ENCODE data around the gene PROZ. TPM values are rescaled to one million over a fixed set of nuclear protein-coding genes. Genes with fewer than 3 reads are reported as not detected.
"Not testable (repeated sequence)": the region's sequence is repeated elsewhere in the genome, so short reads cannot be mapped to it uniquely, and the experiment has no call there.

Gene PROZ
- total RNA-seq, 1 donor from 2014 or later, result not detected

DNA sequence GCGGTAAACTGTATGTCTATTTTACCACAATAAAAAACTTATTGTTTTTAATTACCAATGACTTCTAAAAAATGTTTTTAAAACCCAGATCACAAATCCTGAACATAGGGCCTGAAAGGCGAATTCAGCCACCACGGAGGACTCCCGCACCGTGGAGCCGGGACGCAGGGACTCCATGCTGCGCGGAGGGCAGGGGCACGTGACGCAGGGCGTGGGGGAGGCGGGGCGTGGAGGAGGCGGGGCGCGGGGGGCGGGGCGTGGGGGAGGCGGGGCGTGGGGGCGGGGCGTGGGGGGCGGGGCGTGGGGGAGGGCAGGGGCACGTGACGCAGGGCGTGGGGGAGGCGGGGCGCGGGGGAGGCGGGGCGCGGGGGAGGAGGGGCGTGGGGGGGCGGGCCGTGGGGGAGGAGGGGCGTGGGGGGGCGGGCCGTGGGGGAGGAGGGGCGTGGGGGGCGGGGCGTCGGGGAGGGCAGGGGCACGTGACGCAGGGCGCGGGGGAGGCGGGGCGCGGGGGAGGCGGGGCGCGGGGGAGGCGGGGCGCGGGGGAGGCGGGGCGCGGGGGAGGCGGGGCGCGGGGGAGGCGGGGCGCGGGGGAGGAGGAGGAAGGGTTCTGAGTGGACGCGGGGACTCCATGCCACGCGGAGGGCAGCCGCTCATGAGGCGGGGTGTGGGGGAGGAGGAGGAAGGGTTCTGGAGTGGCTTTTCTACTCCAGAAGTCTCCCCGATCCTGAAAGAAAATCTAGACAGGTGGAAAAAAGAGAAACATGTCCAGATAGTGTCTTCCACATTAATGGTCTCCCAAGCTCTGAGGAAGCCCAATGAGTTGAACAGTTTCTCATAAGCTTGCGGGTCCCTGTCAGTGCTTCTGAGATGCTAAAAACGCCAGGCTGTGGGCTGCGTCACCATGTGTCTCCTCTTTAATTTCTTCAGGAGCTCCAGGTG lies 4.4 kb upstream of the PROZ start:
- peak; percentile 72 for DNase-seq (ENCODE audit: low read depth)

DNA sequence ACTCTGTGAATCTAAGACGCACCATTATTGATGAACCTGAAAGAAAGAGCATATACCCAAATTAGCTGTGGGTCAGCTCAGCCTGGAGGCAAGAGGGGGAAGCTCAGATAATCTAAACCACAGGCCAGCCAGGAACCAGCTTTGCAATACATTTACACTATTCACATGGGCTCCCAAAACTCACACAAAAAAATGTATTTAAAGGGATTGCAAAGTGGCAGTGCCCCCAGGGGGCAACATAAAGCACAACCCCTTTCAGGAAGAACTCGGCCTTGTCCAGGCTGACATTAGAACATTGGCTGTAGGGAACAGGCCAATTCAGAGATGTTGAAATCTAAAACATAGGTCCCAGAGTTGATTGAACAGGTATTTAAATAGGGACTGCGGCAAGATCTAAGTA lies 3.2 kb upstream of the PROZ start:
- no peak for DNase-seq (ENCODE audit: low read depth)

DNA sequence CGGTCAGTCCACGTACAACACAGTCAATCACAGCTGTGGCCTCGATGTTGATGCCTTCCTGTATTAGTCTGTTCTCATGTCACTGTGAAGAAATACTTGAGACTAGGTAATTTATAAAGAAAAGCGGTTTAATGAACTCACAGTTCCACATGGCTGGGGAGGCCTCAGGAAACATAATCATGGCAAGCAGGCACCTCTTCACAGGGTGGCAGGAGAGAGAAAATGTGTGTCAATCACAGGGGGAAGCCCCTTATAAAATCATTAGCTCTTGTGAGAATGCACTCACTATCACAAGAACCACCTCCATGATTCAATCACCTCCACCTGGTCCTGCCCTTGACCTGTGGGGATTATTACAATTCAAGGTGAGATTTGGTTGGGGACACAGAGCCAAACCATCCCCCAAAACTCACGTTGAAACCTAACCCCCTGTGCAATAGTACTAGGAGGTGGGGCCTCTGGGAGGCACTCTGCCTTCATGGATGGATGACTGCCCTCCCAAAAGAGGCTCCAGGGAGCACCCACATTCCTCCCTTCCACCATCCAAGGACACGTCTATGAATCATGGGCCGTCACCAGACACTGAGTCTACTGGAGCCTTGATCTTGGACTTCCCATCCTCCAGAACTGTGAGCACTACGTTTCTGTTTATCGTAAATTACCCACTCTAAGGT lies 2.3 kb upstream of the PROZ start:
- DNase-seq (ENCODE audit: low read depth), result no peak

DNA sequence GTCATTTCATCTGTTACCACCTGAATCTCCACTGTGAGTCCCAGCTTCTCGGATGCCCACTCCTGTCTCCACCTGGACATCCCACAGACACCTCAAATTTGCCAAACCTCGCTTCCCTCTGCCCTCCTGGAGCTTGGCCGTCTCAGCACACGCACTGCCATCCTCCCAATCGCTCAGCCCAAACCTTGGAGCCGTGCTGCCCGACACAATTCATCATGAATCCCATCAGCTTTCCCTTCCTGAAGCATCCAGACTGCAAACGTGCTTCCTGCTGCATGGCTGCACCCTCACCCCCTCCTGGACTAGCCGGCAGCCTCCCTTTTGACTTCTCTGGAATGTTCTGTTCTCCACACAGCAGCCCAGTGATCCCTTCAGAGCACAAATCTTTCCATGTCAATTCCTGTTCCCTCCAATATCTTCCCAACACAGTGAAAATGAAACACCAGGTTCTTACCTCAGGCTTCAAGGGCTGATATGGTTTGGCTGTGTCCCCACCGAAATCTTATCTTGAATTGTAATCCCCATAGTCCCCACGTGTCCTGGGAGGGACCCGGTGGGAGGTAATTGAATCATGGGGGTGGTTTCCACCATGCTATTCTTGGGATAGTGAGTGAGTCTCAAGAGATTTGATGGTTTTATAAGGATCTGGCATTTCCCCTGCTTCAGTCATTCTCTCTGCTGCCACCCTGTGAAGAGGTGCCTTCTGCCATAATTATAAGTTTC lies 1.1 kb upstream of the PROZ start:
- DNase-seq (ENCODE audit: low read depth), result no peak

DNA sequence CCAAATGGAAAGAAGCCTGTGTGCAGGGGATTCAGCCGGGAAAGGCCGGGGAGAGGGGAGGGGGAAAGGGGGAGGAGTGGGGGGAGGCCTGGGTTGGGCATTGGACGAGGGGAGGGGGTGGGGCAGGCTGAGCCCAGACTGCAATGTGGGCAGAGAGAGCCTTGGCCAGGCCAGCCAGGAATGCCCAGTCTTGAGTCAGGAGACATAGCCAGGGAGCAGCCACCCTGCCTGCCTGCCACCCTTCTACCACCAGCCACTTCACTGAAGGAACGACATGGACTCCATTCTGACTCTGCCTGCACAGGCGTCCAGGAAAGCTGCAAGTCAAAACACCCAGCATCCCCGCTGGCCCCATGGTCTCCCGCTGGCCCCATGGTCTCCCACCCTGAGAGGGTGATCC lies 498 bp downstream of the PROZ start:
- DNase-seq (ENCODE audit: low read depth), result no peak

DNA sequence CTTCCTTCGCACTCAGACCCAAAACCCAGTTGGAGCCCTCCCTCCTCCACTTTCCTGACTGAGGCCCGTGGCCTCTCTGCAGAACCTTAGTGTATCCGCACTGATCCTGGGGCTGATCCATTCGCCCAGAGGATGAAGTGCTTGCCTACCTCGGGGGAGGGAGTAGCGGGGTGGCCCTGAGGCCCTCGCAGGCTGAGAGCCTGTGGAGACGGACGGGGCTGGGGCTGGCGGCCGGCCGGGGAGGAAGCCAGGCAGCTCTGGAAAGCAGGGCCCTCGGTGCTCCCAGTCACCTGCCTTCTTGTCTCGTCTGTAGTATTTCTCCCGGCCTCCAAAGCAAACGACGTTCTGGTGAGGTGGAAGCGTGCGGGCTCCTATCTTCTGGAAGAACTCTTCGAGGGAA lies 1.3 kb downstream of the PROZ start:
- DNase-seq (ENCODE audit: low read depth), result no peak

GRCh38 chr13:113160983-113161382 lies 2.5 kb downstream of the PROZ start:
- DNase-seq (ENCODE audit: low read depth), result no peak

GRCh38 chr13:113161433-113161832 lies 3.0 kb downstream of the PROZ start:
- no peak for DNase-seq (ENCODE audit: low read depth)

DNA sequence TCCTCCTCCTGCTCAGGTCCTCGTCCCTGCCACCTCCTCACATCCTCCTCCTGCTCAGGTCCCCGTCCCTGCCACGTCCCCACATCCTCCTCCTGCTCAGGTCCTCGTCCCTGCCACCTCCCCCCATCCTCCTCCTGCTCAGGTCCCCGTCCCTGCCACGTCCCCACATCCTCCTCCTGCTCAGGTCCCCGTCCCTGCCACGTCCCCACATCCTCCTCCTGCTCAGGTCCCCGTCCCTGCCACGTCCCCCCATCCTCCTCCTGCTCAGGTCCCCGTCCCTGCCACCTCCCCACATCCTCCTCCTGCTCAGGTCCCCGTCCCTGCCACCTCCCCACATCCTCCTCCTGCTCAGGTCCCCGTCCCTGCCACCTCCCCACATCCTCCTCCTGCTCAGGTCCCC lies 3.5 kb downstream of the PROZ start:
- not testable (repeated sequence) for DNase-seq (ENCODE audit: low read depth)

DNA sequence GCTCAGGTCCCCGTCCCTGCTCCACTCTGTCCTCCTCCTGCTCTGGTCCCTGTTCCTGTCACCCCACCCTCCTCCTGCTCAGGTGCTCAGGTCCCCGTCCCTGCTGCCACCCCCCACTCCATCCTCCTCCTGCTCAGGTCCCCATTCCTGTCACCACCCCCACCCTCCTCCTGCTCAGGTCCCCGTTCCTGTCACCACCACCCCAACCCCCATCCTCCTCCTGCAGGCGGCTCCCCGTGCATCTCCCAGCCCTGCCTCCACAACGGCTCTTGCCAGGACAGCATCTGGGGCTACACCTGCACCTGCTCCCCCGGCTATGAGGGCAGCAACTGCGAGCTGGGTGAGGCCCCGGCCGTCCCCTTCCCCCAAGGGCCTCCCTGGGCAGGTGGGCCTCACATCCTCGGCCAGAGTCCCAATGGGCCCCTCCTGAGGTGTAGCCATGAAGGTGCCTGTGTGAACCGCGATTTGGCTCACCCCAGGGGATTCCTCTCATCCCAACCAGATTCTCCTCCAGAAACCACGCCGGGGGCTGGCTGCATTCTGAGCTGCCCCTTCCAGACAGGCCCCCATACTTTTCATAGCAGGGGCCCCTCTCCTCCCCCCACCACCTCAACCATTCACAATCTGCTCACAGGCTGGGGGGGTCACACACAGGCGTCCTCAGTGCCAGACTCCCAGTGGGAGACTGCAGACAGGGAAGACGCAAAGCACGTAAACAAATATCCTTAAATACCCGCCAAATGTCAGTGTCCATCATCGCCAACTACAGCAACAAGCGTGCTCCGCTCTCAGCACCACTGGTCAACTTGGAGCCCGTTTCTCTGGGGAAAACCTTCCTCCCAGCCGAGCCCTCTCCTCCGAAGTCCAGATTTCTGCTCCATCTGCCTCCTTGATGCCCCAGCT lies 4.6 kb downstream of the PROZ start:
- DNase-seq (ENCODE audit: low read depth), result peak; percentile 68

DNA sequence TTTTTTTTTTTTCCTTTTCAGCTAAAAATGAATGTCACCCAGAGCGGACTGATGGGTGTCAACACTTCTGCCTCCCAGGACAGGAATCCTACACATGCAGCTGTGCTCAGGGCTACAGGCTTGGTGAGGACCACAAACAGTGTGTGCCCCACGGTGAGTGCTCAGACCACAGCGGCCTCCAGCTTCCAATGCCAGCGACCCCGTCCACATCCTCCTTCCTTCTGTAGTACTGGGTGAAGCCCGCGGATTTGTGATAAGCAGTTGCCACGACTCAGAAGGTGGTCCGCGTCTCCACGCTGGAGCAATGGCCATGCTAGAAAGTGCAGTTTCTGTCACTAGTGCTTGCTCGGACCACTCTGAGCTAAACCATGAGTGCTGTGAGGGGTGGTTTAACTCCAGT lies 6.0 kb downstream of the PROZ start:
- no peak for DNase-seq (ENCODE audit: low read depth)

DNA sequence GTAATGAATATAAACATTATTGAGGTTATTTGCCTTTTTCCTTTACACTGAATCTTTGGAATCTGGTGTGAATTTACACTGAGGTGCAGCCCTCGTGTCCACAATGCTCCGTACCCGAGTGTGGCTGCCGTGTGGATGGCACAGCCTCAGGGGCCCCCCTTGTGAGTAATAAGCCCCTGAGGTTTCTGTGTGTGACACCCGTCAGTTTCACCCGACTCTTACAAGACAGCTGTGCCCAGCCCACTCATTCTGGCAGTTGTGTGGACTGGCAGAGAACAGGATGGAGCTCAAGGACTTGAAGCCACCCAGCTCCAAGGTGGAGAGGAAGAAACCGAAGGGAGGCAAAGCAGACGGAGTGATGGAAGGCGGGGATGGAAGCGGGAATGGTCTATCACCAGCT lies 7.8 kb downstream of the PROZ start:
- peak; percentile 34 for DNase-seq (ENCODE audit: low read depth)

DNA sequence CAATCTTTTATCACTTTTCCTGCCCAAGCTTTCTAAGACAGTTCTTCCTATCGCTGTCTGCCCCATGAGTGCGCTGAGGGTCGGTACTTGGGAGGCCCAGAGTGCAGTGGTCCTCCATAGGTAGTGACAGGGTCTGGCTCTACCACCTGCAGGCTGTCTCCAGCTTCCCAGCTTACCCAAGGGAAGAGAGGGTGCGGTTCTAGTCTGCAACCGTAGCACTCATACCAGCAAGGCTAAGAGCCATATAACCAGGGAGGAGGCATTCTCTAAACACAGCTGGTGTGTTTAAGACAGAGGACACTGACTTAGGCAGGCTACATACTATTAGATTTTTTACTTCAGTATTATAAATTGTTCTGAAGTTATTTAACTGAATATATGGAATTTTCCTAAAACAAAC lies 8.2 kb downstream of the PROZ start:
- no peak for DNase-seq (ENCODE audit: low read depth)

DNA sequence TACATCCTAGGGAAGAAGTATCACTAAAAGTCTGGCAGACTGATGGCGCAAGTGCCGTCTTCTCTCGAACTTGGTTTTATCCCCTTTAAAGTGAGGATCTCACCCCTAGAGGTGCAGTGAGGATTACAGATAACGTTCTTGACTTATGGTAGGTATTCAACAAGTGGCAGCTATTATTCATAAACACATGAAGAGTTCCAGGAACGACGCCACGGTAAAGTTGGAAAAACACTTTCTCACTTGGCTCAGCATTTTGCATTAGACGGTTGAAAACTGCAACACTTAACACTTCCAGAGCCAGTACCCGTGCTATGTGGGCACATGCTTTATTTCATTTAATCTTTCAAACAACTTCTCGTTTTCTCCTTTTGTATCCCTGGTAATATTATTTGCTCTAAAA lies 8.7 kb downstream of the PROZ start:
- no peak for DNase-seq (ENCODE audit: low read depth)

DNA sequence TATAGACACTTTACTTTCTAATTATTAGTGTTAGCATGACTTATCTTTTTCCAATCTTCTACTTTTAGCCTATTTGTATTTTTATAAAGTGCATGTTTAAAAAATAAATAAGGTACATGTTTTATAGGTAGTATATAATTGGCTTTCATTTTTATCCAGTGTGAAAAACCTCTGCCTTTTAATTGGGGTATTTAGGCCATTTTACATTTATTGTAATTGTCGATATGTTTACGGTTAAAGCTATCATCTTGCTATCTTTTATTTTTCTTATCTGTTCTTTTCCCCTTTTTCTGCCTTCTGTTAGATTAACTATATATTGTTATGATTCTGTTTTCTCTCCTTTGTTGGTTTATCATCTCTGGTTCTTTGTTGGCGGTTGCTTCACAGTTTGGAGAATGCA lies 9.1 kb downstream of the PROZ start:
- DNase-seq (ENCODE audit: low read depth), result no peak

GRCh38 chr13:113168211-113168610 lies 9.8 kb downstream of the PROZ start:
- no peak for DNase-seq (ENCODE audit: low read depth)

DNA sequence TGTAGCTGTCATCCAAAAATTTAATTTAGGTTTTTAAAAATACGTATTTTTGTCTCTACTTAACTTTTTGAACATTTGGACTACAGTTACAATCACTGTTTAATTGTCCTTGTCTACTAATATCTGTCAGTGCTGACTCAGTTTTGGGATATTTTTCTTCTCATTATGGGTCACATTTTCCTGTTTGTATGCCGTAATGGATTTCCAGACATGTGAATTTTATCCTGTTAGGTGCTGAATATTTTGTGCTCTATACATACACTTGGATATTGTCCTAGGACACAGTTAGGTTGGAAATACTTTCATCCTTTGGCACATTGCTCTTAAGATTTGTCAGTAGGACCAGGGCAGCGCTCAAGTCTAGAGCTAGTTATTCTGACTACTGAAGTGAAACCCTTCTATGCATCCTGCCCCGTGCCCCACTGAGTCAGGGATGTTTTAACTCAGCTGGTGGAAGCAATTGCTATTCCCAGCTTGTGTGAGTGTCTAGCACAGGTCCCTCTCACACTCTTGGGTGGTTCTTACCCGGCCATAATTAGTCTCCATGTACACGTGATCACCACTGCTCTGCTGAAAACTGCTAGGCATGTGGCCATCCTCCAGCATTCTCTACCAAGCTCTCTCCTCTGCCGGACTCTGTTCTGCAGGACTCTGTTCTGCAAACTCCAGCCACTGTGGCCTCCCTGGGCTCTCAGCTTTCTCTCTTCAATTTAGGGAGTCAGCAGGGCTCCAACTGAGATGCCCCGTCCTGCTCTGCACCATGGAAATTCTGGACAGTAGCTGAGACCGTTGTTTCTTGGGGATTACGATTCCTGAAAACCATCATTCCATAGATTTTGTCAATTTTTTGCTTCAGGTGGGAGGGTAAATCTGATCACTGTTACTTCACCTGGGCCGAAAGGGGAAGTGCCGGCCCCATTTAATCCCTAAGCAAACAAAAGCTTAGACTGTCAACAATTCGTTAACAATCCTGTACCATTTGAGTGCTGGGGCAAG lies 11.1 kb downstream of the PROZ start:
- no peak for DNase-seq (ENCODE audit: low read depth)

- no peak for DNase-seq (ENCODE audit: low read depth)
Observed at GRCh38 chr13:113170511-113170910, 12.1 kb downstream of the PROZ start.

- no peak for DNase-seq (ENCODE audit: low read depth)
Observed at GRCh38 chr13:113171250-113172125, 13.0 kb downstream of the PROZ start.

Measured in myocyte (in vitro differentiated cells).